Activated T-cell treated with anti-CD3 and anti-CD28 coated beads, Interleukin-2, amount 50 U/mL, for 72 hours (primary cell): ENCODE results near the gene NEGR1. TPM values are rescaled to one million over a fixed set of nuclear protein-coding genes. Genes with fewer than 3 reads are reported as not detected.

Source experiments
- ATAC-seq, 2 donors: fragments of 150-1000 bp; cut with Tn5 transposase; replicated peaks in 1 of 2; 2 replicates each; pipeline ENCODE4 v1.10.0; 2021; ENCODE audit warnings: moderate library complexity in 2 of 2, mild to moderate bottlenecking in 1 of 2
- DNase-seq, 2 donors: peaks; one replicate each; pipeline ENCODE4 v3.0.0; 2021 to 2022; ENCODE audit warnings: mixed read lengths in 1 of 2
- H3K27ac Mint-ChIP-seq: one replicate; pipeline ENCODE4 v1.8.0; 2022; ENCODE audit warnings: mild to moderate bottlenecking, moderate library complexity, mixed read lengths
- H3K27me3 Mint-ChIP-seq: one replicate; pipeline ENCODE4 v1.8.0; 2022; ENCODE audit warnings: low read depth, mixed read lengths
- H3K36me3 Mint-ChIP-seq, 2 donors: one replicate each; pipeline ENCODE4 v1.8.0; 2022; ENCODE audit warnings: mixed read lengths in 2 of 2, mild to moderate bottlenecking in 1 of 2; ENCODE audit not compliant: insufficient read depth in 2 of 2
- H3K4me1 Mint-ChIP-seq: one replicate; pipeline ENCODE4 v1.8.0; 2022; ENCODE audit warnings: low read depth, mixed read lengths
- H3K4me3 Mint-ChIP-seq, 2 donors: one replicate each; pipeline ENCODE4 v1.8.0; 2022; ENCODE audit warnings: mild to moderate bottlenecking in 2 of 2, mixed read lengths in 2 of 2, moderate library complexity in 2 of 2
- H3K9me3 Mint-ChIP-seq, 2 donors: one replicate each; pipeline ENCODE4 v1.8.0; 2022; ENCODE audit warnings: mixed read lengths in 2 of 2
- total RNA-seq, 2 donors: library from RNA; stranded (reverse); gene quantifications; one replicate each; pipeline ENCODE4 v1.2.3, GENCODE V29; 2022

Gene NEGR1
- under 1 TPM in 1 of 2 donors, not detected in 1; 0.24 TPM for total RNA-seq

- peak; percentile 63 to 74 for ATAC-seq
- Mint-ChIP-seq H3K4me3 (peak within 1 kb of the TSS in 1 of 2 donors; percentile 78), H3K27ac (no peak within 1 kb of the TSS), H3K4me1 (peaks cover 6% of the 10 kb centered on the region), H3K36me3 (peaks cover 0 to 2% of the 10 kb centered on the region in 2 donors), H3K27me3 (peaks cover 24% of the 10 kb centered on the region), H3K9me3 (no peaks in the 10 kb centered on the region)
- DNase-seq: peak; percentile 69 to 77
Observed at GRCh38 chr1:72282271-72283021, at the start of gene NEGR1. NEGR1 (minus strand) TSS chr1:72282539.

- DNase-seq (no peak), ATAC-seq (no peak)
- H3K36me3 Mint-ChIP-seq: no peaks in the 10 kb centered on the region
- peaks cover 12% of the 10 kb centered on the region for H3K4me1 Mint-ChIP-seq
- no peaks in the 10 kb centered on the region for H3K27me3 Mint-ChIP-seq
- H3K4me3 Mint-ChIP-seq: no peak overlapping the region
- H3K27ac Mint-ChIP-seq: no peak overlapping the region
- H3K9me3 Mint-ChIP-seq: peaks cover 0 to 7% of the 10 kb centered on the region in 2 donors
Observed at GRCh38 chr1:72326494-72326893, 44.2 kb upstream of the NEGR1 start.

GRCh38 chr1:72324451-72324850 lies 42.1 kb upstream of the NEGR1 start:
- ATAC-seq (no peak), DNase-seq (no peak)
- H3K27ac Mint-ChIP-seq: no peak overlapping the region
- H3K9me3 Mint-ChIP-seq: peaks cover 0 to 7% of the 10 kb centered on the region in 2 donors
- H3K27me3 Mint-ChIP-seq: no peaks in the 10 kb centered on the region
- no peak overlapping the region for H3K4me3 Mint-ChIP-seq
- H3K36me3 Mint-ChIP-seq: no peaks in the 10 kb centered on the region
- peaks cover 12% of the 10 kb centered on the region for H3K4me1 Mint-ChIP-seq

- Mint-ChIP-seq H3K4me1 (peaks cover 12% of the 10 kb centered on the region), H3K27ac (no peak overlapping the region), H3K27me3 (no peaks in the 10 kb centered on the region), H3K9me3 (peaks cover 0 to 6% of the 10 kb centered on the region in 2 donors), H3K36me3 (no peaks in the 10 kb centered on the region), H3K4me3 (no peak overlapping the region)
- ATAC-seq (peak; percentile 62 to 67), DNase-seq (no peak)
Observed at GRCh38 chr1:72322910-72323309, 40.6 kb upstream of the NEGR1 start.

- no peak for DNase-seq
- peaks cover 0 to 1% of the 10 kb centered on the region in 2 donors for H3K36me3 Mint-ChIP-seq
- H3K9me3 Mint-ChIP-seq: peaks cover 0 to 2% of the 10 kb centered on the region in 2 donors
- no peak for ATAC-seq
- no peaks in the 10 kb centered on the region for H3K4me1 Mint-ChIP-seq
- no peak overlapping the region for H3K27ac Mint-ChIP-seq
- H3K4me3 Mint-ChIP-seq: no peak overlapping the region
- peaks cover 11% of the 10 kb centered on the region for H3K27me3 Mint-ChIP-seq
Observed at GRCh38 chr1:72296501-72296900, 14.2 kb upstream of the NEGR1 start.

- DNase-seq (no peak), ATAC-seq (no peak)
- Mint-ChIP-seq H3K4me3 (no peak overlapping the region), H3K36me3 (no peaks in the 10 kb centered on the region), H3K27ac (no peak overlapping the region), H3K27me3 (peaks cover 17% of the 10 kb centered on the region), H3K9me3 (no peaks in the 10 kb centered on the region), H3K4me1 (no peaks in the 10 kb centered on the region)
Observed at GRCh38 chr1:72288886-72289285, 6.5 kb upstream of the NEGR1 start.

- H3K36me3 Mint-ChIP-seq: no peaks in the 10 kb centered on the region
- no peak overlapping the region for H3K4me3 Mint-ChIP-seq
- no peaks in the 10 kb centered on the region for H3K4me1 Mint-ChIP-seq
- no peak for ATAC-seq
- H3K9me3 Mint-ChIP-seq: no peaks in the 10 kb centered on the region
- no peak for DNase-seq
- H3K27me3 Mint-ChIP-seq: peaks cover 16% of the 10 kb centered on the region
- H3K27ac Mint-ChIP-seq: no peak overlapping the region
Observed at GRCh38 chr1:72286401-72286800, 4.1 kb upstream of the NEGR1 start.

GRCh38 chr1:72285074-72285425 lies 2.7 kb upstream of the NEGR1 start:
- peaks cover 30% of the 10 kb centered on the region for H3K27me3 Mint-ChIP-seq
- no peak overlapping the region for H3K4me3 Mint-ChIP-seq
- H3K4me1 Mint-ChIP-seq: no peaks in the 10 kb centered on the region
- no peak for DNase-seq
- ATAC-seq: no peak
- H3K9me3 Mint-ChIP-seq: no peaks in the 10 kb centered on the region
- H3K27ac Mint-ChIP-seq: no peak overlapping the region
- H3K36me3 Mint-ChIP-seq: peaks cover 0 to 2% of the 10 kb centered on the region in 2 donors

- Mint-ChIP-seq H3K4me1 (no peaks in the 10 kb centered on the region), H3K9me3 (no peaks in the 10 kb centered on the region), H3K27ac (no peak overlapping the region), H3K27me3 (peaks cover 31% of the 10 kb centered on the region), H3K4me3 (no peak overlapping the region), H3K36me3 (peaks cover 0 to 2% of the 10 kb centered on the region in 2 donors)
- ATAC-seq: peak; percentile 72 to 76
- DNase-seq: peak; percentile 34 to 63
Observed at GRCh38 chr1:72284348-72285073, 2.2 kb upstream of the NEGR1 start.

- H3K27me3 Mint-ChIP-seq: peaks cover 28% of the 10 kb centered on the region
- DNase-seq: no peak
- H3K27ac Mint-ChIP-seq: no peak overlapping the region
Observed at GRCh38 chr1:72284084-72284347, 1.7 kb upstream of the NEGR1 start.

GRCh38 chr1:72283307-72284083 lies 1.2 kb upstream of the NEGR1 start:
- H3K9me3 Mint-ChIP-seq: no peaks in the 10 kb centered on the region
- peaks cover 0 to 2% of the 10 kb centered on the region in 2 donors for H3K36me3 Mint-ChIP-seq
- H3K27me3 Mint-ChIP-seq: peaks cover 24% of the 10 kb centered on the region
- DNase-seq: peak; percentile 31 to 32
- peak; percentile 17 to 25 for ATAC-seq
- no peak overlapping the region for H3K27ac Mint-ChIP-seq
- peaks cover under 1% of the 10 kb centered on the region for H3K4me1 Mint-ChIP-seq
- H3K4me3 Mint-ChIP-seq: no peak overlapping the region

More at GRCh38 chr1:72284084-72284347, 1.7 kb upstream of the NEGR1 start:
- Mint-ChIP-seq H3K9me3 (no peaks in the 10 kb centered on the region), H3K4me1 (no peaks in the 10 kb centered on the region), H3K36me3 (peaks cover 0 to 2% of the 10 kb centered on the region in 2 donors), H3K4me3 (no peak overlapping the region)
- ATAC-seq: no peak

- H3K27ac Mint-ChIP-seq: no peak overlapping the region
- H3K4me1 Mint-ChIP-seq: peaks cover 6% of the 10 kb centered on the region
- no peaks in the 10 kb centered on the region for H3K9me3 Mint-ChIP-seq
- ATAC-seq: peak; percentile 8 to 38
- H3K4me3 Mint-ChIP-seq: no peak overlapping the region
- H3K36me3 Mint-ChIP-seq: peaks cover 0 to 2% of the 10 kb centered on the region in 2 donors
- no peak for DNase-seq
- peaks cover 24% of the 10 kb centered on the region for H3K27me3 Mint-ChIP-seq
Observed at GRCh38 chr1:72283022-72283306, 625 bp upstream of the NEGR1 start.

GRCh38 chr1:72281637-72282270 lies 585 bp downstream of the NEGR1 start:
- DNase-seq (peak; percentile 4 to 11), ATAC-seq (no peak)
- Mint-ChIP-seq H3K27ac (no peak overlapping the region), H3K4me3 (peak overlapping the region in 1 of 2 donors; percentile 78), H3K9me3 (no peaks in the 10 kb centered on the region), H3K27me3 (peaks cover 24% of the 10 kb centered on the region), H3K4me1 (peaks cover 6% of the 10 kb centered on the region), H3K36me3 (peaks cover 0 to 2% of the 10 kb centered on the region in 2 donors)
